Measurements from ENCODE around the gene UVRAG. TPM values are rescaled to one million over a fixed set of nuclear protein-coding genes. Genes with fewer than 3 reads are reported as not detected.
"Not testable (repeated sequence)": the region's sequence is repeated elsewhere in the genome, so short reads cannot be mapped to it uniquely, and the experiment has no call there.

The UVRAG gene
- total RNA-seq, 1 experiment from 2014 or later: 18.0 TPM

DNA sequence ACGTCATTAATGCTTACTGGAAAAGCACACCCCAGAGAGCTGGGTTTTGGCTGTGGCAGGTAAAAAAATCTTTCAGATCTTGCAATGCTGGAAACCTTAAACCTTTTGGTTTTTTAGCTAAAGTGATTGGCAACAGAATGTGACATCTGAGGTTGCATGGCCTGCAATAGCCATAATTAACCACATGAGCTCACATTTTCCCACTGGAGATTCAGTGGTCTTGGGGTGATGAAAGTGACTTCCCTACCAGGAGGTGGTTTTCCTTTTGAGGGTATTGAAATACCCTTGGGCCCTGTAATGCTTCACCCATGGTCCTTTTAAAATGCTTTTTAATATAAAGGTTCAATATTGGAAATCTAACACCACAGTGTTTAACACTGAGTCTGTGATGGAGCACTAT, 198.5 kb downstream of the UVRAG start:
- DNase-seq (ENCODE audit: low read depth): no peak

DNA sequence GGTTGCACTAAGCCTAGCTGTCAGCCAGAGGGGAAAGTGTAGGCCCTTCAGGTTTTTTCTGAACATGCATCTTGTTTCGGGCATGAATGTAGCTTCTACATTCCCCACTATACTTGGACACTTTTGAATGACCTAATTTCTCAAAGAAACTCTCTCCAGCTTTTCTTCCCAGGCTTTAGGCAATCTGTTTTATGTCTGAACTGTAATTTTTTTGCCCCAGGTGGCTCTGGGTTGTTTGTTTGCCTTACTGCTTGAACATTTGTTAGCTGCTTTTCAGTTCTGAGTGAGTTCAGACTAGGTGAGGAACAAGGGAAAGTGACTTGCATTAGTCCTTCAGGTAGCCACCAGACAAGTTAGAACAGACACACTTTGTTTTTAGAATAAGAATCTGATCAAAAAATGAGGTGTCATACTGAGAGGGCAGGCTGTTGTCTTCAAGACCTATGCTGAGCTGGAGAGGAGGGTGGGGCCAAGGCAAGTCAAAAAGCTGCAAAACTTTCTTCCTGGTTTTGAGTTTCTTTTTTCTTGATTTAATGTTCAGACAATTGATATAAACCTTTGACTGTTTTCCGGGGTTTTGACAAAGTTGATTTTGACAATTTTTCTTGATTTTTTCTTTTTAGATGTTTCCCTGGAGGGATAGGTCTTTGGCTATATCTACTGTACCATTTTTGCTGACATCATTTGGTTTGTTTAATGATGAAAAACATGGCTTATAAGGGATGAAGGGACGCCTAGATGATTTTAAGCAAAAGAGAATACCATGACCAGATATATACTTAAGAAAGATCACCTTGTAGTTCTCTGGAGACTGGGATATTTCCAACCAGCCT, 208.4 kb downstream of the UVRAG start:
- no peak for DNase-seq (ENCODE audit: low read depth)

DNA sequence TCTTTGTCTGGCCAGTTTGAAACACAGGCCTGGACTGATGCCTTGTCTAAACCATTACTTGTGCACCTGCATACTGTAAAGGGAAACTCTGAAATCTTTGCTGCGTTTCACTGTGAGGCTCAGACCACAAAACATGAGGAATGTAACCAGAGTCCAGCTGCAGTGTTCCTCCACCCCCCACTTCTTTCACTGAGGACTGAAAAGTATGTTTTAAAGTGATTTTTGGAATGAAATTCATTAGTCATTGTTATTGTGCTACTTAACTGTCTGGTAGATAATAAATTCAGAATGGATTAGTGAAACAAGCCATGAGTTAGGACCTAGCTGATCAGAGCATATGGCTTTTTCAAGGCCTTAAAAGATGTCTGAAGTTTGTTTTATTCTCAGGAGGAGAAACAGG, 210.1 kb downstream of the UVRAG start:
- DNase-seq (ENCODE audit: low read depth): peak; percentile 76

DNA sequence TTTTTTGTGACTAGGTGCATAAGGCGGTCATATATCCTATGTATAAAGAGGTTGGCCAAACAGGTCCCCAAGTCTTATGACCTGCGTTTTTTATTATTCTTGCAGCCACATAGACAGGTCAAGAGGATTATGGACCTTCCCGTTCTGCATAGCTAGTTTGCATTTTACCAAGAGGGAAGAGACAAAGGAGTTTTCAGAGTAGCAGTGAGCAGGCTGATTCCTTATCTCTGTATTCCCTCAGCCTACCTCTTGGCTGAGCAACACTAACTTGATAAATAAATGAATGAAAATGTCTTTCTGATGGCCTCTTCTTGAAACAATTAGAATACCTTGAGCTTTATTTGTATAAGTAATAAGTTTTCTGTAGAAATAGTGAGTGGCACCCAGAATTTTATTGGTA, 210.8 kb downstream of the UVRAG start:
- no peak for DNase-seq (ENCODE audit: low read depth)

DNA sequence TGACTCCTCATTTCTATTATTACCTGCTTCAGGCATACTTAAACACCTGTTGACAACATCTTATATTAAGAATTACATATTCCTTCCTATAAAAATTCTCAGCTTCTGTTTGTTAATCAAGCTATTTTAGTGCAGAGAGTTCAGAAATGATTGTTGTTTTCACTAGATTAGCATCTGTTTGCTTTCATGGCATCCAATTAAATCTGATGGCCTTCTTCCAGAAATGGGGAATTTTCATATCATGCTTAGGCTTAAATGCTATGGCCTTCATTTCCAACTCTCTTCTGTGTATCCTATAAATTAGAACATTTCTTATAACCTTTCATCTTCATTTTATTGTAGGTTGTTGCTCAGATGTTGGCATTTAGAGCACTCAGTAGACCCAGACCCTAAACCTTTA, 211.3 kb downstream of the UVRAG start:
- no peak for DNase-seq (ENCODE audit: low read depth)

DNA sequence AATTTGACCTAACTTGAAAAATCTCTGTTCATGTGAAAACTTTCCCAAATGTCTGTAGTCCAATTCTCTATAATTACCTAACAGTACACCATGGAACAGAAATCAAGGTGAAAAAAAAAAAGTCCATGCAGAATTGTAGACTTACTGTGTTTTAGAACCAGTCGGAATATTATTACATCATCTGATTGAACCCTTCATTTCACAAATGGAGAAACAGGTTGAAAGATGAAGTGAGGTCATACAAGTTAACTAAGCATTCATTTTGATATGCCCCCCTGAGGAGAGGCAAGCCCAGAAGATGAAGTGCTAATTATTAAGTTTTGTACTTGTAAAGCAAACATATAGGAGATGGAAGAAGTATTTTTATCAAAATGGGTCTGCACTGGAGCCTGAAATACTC, 211.9 kb downstream of the UVRAG start:
- DNase-seq (ENCODE audit: low read depth): no peak

DNA sequence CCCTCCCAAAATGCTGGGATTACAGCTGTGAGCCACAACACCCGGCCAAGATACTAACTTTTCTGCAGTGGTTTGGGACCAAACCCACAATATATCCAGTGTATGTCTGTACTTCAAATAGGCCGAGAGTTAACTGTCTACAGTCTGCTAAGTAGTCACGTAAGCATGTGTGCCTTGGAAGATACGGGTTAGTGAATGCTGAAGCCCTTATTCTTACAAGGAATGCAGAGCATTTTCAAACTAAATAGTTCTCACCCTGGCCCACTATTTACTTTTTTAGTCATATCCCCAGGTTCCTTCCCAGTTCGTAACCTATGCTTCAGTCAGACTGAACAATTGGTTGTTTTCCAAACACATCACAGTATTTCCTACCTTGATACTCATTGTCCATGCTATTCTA, 215.3 kb downstream of the UVRAG start:
- peak; percentile 35 for DNase-seq (ENCODE audit: low read depth)

DNA sequence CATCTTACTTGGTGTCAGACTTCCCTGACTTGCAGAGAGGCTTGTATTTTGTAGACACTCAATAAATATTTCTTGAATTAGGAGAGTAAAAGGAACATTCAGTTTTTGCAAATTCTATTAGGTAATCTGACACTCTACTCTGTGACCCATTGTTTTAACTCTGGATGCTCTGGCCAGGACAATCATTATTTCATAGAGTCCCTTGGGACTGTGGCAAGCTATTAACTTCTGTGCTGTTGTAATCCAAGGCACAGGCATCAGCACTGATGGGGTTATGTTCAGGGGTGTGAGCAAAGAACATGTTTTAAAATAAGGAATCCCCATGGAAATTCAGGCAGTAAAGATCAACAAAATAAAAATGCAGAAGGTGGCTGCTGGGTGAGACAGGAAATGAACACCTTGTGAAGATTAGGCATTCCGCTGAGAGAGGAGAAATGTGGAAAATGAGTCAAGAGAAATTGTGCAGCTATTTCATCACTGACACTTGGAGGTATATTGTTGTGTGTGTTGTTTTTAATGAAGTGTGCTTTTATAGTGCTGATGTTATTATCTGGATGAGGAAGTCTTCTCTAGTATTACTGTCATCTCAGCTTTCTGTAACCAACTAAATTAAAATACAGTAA, 216.1 kb downstream of the UVRAG start:
- no peak for DNase-seq (ENCODE audit: low read depth)

DNA sequence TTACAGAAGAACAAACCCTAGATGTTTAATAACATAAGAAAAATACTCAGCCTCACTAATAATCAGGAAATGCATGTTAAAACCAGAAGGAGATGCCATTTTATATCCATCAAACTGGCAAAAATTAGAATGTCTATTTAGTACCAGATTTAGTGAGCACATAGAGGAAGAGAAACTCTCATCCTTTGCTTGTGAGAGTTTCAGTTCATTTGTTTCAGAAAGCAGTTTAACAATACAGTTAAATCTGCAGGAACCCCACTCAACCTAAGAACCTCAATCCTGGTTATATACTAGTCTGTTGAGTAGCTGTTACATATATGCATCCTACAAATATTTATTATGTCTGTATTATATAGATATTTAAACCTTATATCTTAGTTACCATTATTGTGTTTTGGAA, 218.7 kb downstream of the UVRAG start:
- no peak for DNase-seq (ENCODE audit: low read depth)

DNA sequence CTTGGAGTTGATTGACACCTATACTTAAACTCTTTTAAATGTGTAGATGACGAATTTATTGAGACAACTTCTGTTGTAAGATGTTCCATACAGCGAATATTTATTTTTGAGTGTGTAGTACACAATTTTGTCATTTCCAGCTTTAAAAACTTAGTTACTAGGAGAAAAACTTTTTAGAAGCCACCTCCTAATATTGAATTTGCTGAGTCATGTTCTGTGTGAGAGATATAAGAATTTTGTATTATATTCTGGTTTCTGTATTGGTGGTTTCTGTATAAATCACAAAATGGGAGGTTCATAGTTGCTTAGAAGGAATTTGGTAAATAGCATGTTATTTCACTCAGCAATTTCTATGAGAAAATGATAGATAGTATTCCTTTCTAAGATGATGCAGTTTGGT, 220.0 kb downstream of the UVRAG start:
- DNase-seq (ENCODE audit: low read depth): no peak

DNA sequence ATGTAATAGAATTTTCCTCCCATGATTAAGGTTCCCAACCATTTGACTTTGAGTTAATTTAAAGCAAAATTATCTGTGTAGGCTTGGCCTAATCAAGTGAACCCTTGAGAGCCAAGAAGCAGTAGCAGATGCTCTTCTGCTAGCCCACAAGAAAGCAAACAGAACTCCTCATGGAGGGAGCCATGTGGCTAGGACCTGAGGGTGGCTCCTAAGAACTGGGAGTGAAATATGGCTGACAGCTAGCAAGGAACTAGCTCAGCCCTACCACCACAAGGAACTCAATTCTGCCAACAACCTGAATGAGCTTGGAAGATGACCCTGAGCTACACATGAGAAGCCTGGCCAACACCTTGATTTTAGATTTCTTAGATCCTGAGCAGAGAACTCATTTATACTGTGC, 223.6 kb downstream of the UVRAG start:
- DNase-seq (ENCODE audit: low read depth): no peak

DNA sequence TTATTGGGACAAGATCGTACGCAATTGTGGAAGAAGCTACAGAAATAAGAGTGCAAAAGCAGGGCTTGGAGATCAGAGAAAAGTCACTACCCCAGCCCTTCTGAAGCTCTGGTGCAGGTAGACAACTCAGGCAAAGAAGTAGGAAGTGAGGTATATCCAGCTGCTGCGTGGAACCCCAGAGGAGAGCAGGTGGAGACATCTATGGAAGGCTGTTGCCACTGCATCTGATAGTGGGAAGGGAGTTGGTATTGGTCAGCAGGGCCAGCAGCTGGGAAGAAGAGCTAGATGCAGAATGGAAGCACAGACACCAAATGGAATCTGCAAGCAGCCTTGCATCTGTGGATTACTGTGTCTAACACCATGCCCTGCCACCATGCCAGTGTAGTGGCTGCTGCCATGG, 226.2 kb downstream of the UVRAG start:
- no peak for DNase-seq (ENCODE audit: low read depth)

DNA sequence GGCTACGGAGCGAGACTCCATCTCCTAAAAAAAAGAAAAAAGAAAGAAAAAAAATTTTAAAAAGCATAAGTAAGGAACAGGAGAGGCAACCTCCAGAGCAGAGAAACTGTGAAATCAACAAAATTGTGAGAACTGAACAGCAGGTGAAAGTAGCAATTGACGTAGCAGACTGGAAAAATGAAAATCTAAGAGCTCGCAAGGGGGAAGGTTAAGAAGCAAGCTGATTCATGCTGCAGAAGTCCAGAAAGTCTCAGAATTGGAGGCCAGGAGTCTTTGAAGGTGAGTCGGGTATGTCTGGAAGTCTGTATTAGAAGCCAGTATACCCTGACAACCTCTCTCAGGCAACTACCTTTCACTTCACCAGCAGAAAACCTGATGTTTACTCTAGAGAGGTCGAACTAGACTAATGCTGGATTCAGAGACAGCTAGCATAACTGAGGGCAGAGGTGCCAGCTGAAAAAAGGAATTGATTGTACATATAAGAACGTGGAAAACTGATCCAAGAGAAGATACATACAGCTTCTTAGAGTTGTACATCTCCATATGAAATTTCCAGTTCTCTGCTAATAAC, 229.8 kb downstream of the UVRAG start:
- no peak for DNase-seq (ENCODE audit: low read depth)

DNA sequence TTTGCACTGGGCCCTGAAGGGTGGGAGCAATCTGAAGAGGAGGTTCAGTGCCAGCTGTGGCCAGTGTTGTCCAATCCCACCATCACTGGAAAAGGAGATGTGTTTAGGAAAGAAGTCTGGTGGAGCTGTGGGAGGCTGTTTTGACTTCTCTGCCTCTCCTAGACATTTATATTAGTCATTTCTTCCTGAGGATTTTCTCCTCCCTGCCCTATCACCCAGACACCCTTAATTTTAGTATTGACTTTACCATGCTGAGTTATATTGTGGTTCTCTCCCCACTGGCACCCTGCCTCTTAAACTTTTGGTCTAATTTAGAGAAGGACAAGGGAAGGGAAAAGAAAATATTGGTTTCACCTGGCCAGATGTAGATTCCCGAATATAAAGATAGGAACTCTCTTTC, 232.2 kb downstream of the UVRAG start:
- DNase-seq (ENCODE audit: low read depth): peak; percentile 3

DNA sequence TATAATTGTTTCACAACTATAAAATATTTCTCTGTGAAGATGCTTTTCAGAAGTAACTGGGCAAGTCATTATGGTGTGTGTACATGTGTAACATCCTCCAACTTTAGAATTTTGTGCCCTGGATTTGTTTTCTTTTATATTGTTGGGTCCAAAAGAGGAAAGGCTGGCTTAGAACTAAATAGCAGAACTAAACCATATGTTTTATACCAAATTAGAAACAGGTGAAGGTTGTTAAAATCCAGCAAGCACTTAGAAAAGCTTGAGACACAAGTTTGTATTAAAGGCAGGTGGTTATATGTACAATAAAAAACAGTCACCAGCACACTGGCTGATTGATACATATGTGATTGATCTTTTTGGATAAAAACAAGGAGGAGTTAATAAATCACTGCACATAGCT, 232.8 kb downstream of the UVRAG start:
- no peak for DNase-seq (ENCODE audit: low read depth)

DNA sequence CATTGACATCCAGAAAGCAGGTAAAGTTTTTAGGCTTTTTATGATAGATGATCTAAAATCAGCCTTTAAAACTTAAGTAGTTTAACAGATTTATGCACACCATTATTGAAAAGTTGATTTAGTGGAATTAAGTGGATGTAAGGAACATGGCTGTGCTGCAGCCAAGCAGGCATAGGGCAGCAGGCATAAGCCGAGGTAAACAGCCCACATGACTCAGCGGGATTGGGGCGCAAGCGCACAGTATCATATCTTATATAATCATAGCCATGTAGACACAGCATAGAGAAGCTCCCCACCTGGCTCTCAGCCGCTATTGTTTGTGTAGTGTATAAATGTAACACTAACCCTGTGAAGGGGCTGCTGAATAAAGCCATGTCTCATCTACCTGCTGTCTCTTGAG, 233.8 kb downstream of the UVRAG start:
- DNase-seq (ENCODE audit: low read depth): peak; percentile 14

DNA sequence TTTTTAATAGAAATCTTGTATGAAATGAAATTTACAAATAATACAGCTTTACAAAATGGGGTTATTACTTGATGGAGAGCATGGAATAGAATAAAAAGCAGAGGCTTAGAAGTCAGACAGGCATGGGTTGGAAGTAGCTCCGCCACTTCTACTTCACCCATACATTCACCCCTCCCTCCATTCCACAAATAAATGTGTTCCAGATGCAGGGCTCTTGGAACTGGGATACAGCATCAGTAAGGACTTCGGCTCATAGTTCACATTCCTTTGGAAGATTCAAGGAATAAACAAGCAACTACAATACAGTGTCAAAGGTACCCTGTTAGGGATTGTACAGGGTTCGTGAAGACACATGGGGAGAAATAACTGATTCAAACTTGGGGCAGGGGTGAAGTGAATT, 234.5 kb downstream of the UVRAG start:
- no peak for DNase-seq (ENCODE audit: low read depth)

DNA sequence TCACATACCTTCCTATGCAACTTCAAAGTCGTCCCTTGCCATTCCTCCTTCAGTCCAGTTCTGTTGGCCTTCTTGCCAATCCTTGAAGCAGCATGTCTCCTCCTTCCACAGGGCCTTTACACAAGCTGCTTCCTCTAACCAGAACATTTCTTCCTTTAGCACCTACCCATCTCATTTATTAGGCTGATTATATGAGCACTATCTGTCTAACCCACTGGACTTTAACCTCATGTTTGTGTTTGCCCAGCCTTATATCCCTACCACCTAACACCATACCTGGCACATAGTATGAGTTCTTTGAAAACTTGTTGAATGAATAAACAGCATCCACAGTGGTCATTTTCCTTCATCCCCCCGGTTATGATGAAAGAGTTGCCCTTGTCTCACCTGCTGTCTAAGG, 236.9 kb downstream of the UVRAG start:
- no peak for DNase-seq (ENCODE audit: low read depth)

DNA sequence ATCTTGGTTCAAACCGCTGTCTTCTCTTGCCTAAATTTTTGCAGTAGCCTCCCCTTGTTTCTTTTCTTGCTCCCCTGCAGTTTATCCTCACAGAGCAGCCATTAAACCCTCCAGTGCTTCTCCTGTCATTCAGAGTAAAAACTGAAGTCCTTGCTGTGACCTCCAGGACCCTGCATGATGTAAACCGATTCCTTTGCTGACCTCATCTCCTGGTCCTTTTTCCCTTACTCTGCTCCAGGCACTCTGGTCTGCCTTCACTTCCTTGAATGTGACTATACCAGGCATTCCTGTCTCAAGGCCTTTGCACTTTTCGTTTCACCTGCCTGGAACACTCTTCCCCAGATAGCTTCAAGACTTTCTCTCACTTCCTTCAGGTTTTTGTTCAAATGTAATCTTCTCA, 239.3 kb downstream of the UVRAG start:
- DNase-seq (ENCODE audit: low read depth): no peak

DNA sequence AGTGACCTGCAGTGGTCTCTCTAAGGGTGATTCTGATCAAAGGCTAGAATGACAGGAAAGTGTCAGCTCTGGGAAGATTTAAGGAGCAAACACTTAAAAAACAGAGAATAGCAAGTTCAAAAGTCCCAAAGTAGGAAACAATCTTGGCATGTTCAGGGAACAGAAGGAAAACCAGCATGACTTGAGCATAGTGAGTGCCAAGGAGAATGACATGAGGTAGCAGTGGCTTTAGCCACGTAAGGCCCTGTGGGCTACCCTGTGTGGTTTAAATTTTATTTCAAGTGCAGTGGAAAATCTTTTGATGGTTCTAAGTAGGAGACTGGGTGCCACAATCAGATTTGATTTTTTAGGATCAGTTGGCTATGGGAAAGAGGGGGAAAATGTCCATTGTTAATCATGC, 241.9 kb downstream of the UVRAG start:
- no peak for DNase-seq (ENCODE audit: low read depth)

DNA sequence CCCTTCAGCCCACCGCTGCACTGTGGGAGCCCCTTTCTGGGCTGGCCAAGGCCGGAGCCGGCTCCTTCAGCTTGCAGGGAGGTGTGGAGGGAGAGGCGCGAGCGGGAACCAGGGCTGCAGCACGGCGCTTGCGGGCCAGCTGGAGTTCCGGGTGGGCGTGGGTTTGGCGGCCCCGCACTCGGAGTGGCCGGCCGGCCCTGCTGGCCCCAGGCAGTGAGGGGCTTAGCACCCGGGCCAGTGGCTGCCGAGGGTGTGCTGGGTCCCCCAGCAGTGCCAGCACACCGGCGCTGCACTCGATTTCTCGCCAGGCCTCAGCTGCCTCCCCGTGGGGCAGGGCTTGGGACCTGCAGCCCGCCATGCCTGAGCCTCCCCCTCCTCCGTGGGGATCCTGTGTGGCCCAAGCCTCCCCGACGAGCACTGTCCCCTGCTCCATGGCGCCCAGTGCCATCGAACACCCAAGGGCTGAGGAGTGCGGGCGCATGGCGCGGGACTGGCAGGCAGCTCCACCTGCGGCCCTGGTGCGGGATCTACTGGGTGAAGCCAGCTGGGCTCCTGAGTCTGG, 245.5 kb downstream of the UVRAG start:
- not testable (repeated sequence) for DNase-seq (ENCODE audit: low read depth)

DNA sequence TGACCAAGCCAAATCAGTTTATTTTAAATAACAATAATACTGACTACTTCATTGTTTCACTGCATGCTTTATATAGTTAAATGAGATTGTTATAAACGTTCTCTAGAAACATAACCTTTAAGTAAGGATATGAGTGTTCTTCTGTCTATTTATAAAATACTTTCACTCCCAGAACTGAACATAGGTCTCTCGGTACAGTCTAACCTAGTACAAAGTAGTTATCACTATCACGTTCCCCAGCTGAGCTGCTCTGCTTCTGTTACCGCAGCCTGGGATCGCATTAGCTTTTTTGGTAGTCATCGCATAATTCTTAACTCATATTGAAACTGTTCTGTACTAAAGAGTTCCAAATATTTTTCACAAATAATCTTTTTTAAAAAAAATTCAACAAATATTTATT, 247.7 kb downstream of the UVRAG start:
- DNase-seq (ENCODE audit: low read depth): no peak

DNA sequence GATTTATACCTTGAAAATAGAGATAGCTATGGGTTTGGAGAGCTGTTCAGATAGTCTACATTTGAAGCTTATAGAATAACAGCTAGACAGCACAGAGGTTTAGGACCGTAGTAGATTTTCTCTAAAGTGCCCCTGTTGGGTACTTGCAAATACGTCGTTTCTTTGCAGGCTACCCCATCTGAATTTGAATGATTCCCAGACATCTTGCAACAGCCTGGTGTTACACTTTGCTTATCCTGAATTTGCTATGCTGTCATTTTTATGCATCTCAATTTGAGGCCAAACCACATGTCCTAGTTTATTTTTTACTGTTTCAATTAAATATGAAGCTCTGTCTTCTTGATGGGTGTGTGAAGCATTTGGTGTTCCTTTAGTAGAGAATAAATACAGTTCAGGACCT, 249.2 kb downstream of the UVRAG start:
- no peak for DNase-seq (ENCODE audit: low read depth)

Measured in M059J (cell line).